NK-92 treated with Interleukin-12 subunit alpha and Interleukin-12 subunit beta, amount 100 ng/mL, for 24 hours (cell line): ENCODE results near the gene LRRC27.

Source experiments
- DNase-seq: peaks from one replicate; lab custom pipeline; 2025; lab: John Stamatoyannopoulos, UW

Gene LRRC27

DNA sequence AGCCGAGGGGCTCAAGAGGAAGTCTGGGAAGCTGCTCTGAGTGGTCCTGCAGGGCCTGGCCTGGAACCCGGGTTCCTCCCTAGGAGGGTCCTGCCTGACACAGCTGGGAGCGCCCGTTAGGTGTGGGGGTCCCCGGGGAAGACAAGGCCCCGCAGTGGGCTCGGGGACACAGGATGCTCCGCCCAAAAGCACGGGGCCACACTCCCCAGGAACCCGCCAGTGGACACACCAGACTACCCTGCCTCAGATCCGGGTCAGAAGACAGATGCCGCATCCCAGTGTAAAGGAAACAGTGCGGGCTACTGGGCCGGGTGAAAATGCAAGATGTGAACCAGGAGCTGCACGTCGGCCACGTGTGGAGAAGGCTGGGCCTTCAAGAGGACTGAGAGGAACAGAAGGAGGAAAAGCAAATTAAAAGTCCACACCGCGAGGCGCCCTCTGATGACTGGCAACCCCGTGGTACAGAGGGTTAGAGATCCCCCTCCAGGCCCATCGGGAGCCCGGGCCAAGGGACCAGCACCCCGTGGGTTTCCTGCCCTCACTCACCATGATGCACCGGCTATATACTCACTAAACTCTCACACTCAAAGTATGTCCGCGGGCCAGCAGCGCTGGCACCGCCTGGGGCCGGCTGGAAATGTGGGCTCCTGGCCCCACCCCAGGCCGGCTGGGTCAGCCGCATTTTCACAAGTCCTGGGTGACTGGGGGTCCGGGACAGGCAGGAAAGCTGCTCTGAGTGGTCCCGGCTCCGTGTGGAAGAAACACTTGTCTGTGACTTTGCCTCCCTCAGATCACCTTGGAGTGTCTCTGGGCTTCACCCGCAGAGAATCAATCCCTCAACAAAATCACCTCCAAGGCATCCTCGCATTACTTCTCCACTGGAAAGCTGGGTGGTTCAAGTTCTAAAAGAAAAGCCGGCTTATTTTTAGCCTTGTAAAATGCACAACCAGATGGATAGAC, 30.3 kb upstream of the LRRC27 start:
- DNase-seq, result no peak

GRCh38 chr10:132302421-132303310, 29.3 kb upstream of the LRRC27 start:
- no peak for DNase-seq

- no peak for DNase-seq
These were observed 28.5 kb upstream of the LRRC27 start for GRCh38 chr10:132303361-132304115.

GRCh38 chr10:132304756-132305509, 27.1 kb upstream of the LRRC27 start:
- DNase-seq, result no peak

- DNase-seq, result no peak
These were observed 26.2 kb upstream of the LRRC27 start for GRCh38 chr10:132305654-132306342.

DNA sequence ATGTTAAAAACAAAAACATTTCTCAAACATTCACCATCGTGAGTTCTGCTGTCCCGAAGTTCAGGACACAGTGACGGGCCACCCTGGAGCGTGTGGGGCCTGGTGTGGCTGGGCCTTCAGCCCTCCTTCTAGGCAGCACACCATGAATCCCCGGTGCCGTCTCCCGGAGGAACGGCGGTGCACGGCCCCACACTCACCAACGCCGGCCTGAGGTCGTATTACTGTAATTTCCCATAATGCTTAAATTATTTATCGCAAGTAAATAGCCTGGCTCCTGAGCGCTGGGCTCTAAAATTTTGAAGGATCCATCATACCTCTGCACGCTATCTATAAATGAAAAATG, 25.7 kb upstream of the LRRC27 start:
- no peak for DNase-seq

- DNase-seq, result no peak
These were observed 24.9 kb upstream of the LRRC27 start for GRCh38 chr10:132306864-132307751.

- no peak for DNase-seq
These were observed 24.0 kb upstream of the LRRC27 start, which contains the start of gene STK32C for GRCh38 chr10:132307823-132308586. Gene STK32C, minus strand, starts transcription at chr10:132307950. Its CDS starts 117 bp downstream, at chr10:132307833.

GRCh38 chr10:132308587-132309470, 23.2 kb upstream of the LRRC27 start:
- DNase-seq, result no peak

- DNase-seq, result no peak
These were observed 22.5 kb upstream of the LRRC27 start for GRCh38 chr10:132309471-132309865.

- no peak for DNase-seq
These were observed 22.0 kb upstream of the LRRC27 start for GRCh38 chr10:132309879-132310591.

DNA sequence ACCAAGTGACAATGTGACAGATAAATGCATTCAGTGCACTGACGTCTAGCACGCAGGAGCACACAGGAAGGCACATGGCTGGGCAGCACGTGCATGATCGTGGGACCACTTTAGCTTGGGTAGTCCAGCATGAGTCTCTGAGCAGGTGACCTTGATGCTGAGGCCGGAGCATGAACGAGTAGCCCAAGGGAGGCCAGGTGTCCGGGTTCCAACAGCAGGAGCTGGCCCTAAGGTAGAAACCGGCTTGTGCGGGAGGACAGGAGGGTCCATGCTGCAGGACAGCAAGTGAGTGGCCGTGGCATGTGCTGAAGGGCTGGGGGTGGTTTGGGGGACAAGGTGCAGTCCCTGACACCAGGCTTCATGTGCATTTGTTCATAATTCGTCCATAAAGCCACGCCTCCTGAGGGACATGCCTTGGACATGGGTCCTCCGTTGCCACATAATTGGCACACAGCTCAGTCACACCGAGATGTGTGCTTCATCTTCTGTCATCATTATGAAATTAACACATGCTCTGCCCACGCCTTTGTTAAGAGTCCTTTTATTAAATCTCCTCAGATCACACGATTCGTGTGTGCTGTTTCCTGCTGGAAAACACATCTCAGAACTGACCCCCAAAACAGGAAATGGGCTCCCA, 21.2 kb upstream of the LRRC27 start:
- DNase-seq, result no peak

- no peak for DNase-seq
These were observed 20.6 kb upstream of the LRRC27 start for GRCh38 chr10:132311338-132311939.

- DNase-seq, result no peak
These were observed 18.7 kb upstream of the LRRC27 start for GRCh38 chr10:132313305-132313704.

DNA sequence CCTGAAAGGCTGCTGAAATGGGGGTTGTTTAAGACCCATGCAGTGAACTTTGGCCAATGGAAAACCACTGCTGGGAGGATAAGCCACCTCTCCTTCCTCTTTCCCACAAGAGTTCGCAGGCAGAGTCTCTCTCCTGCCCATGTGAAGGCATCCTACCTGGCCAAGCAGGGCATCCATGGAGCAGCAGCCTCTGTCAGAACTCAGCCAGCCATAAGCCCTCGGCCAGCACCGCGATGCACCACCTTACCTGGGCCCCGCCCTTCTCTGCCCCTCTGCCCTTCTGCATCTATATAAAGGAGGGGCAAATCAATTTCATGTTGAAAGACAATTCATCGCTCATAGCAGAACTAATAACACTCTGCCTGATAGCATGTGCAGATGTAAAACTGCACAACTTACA, 18.1 kb upstream of the LRRC27 start:
- DNase-seq, result no peak

GRCh38 chr10:132314336-132314735, 17.7 kb upstream of the LRRC27 start:
- no peak for DNase-seq
